Measurements from ENCODE around the gene CORO2B. TPM values are rescaled to one million over a fixed set of nuclear protein-coding genes. Genes with fewer than 3 reads are reported as not detected.

The CORO2B gene
- total RNA-seq, 1 donor from 2014 or later, result 1.0 TPM

- H3K79me2 ChIP-seq (ENCODE audit: low read depth), result no peaks in the 10 kb centered on the region
- Mint-ChIP-seq H3K36me3 (no peaks in the 10 kb centered on the region), H3K4me1 (peaks cover 65% of the 10 kb centered on the region), H3K27ac (peak overlapping the region; percentile 36), H3K27me3 (ENCODE audit: insufficient read depth, low read depth) (peaks cover 20% of the 10 kb centered on the region), H3K9me3 (no peaks in the 10 kb centered on the region), H3K4me3 (peak overlapping the region; percentile 83)
- H4K20me1 ChIP-seq (ENCODE audit: low read depth), result peaks cover 12% of the 10 kb centered on the region
- peaks cover 41% of the 10 kb centered on the region for H3F3A ChIP-seq (ENCODE audit: low read depth)
- no peak overlapping the region for H3K9ac ChIP-seq
- no peak overlapping the region for H3K4me3 ChIP-seq
- DNase-seq (ENCODE audit: low spot score), result no peak
- no peak overlapping the region for H2AFZ ChIP-seq (replicated peaks)
- peaks cover 41% of the 10 kb centered on the region for H3K4me1 ChIP-seq
- no peaks in the 10 kb centered on the region for H3K36me3 ChIP-seq
- H3K27ac ChIP-seq, result no peak overlapping the region
- peak overlapping the region; percentile 84 for H3K4me2 ChIP-seq
- peaks cover 33% of the 10 kb centered on the region for H3K27me3 ChIP-seq
- no peak for TF ChIP-seq EZH2 (IDR thresholded peaks at IDR 0.05)
- TF ChIP-seq EZH2phosphoT487 (IDR thresholded peaks at IDR 0.05), result no peak
- TF ChIP-seq, protein P1, sequence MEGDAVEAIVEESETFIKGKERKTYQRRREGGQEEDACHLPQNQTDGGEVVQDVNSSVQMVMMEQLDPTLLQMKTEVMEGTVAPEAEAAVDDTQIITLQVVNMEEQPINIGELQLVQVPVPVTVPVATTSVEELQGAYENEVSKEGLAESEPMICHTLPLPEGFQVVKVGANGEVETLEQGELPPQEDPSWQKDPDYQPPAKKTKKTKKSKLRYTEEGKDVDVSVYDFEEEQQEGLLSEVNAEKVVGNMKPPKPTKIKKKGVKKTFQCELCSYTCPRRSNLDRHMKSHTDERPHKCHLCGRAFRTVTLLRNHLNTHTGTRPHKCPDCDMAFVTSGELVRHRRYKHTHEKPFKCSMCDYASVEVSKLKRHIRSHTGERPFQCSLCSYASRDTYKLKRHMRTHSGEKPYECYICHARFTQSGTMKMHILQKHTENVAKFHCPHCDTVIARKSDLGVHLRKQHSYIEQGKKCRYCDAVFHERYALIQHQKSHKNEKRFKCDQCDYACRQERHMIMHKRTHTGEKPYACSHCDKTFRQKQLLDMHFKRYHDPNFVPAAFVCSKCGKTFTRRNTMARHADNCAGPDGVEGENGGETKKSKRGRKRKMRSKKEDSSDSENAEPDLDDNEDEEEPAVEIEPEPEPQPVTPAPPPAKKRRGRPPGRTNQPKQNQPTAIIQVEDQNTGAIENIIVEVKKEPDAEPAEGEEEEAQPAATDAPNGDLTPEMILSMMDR (IDR thresholded peaks at IDR 0.05), result no peak
- H3K9me3 ChIP-seq (ENCODE audit: low read depth), result no peaks in the 10 kb centered on the region
These were observed 1.5 kb downstream of the CORO2B start for GRCh38 chr15:68580026-68580882.

DNA sequence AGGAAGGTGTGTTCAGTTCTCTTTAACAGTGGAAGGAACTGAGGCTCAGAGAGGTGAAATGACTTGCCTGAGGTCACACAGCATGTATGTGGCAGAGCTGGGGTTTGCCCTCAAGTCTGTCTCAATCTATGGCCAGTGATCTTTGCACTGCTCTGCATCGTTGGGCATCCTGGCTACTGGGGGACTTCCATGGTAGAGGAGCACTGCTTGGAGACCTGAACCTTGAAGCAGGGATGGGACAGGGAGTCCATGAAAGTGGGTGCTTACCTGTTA is 2.0 kb downstream of the CORO2B start:
- peaks cover 33% of the 10 kb centered on the region for H3K27me3 ChIP-seq
- H3K4me1 ChIP-seq, result peaks cover 41% of the 10 kb centered on the region
- H3K9ac ChIP-seq, result no peak overlapping the region
- no peaks in the 10 kb centered on the region for H3K9me3 ChIP-seq (ENCODE audit: low read depth)
- no peaks in the 10 kb centered on the region for H3K9me3 Mint-ChIP-seq
- H3K27ac Mint-ChIP-seq, result no peak overlapping the region
- TF ChIP-seq, protein P1 (IDR thresholded peaks at IDR 0.05), result no peak
- TF ChIP-seq EZH2 (IDR thresholded peaks at IDR 0.05), result no peak
- no peak for TF ChIP-seq EZH2phosphoT487 (IDR thresholded peaks at IDR 0.05)
- peaks cover 18% of the 10 kb centered on the region for H3K27me3 Mint-ChIP-seq (ENCODE audit: insufficient read depth, low read depth)
- peaks cover 66% of the 10 kb centered on the region for H3K4me1 Mint-ChIP-seq
- H3K4me3 ChIP-seq, result no peak overlapping the region
- no peak overlapping the region for H2AFZ ChIP-seq (replicated peaks)
- no peak overlapping the region for H3K27ac ChIP-seq
- no peaks in the 10 kb centered on the region for H3K79me2 ChIP-seq (ENCODE audit: low read depth)
- peaks cover 12% of the 10 kb centered on the region for H4K20me1 ChIP-seq (ENCODE audit: low read depth)
- no peak for DNase-seq (ENCODE audit: low spot score)
- H3K36me3 ChIP-seq, result no peaks in the 10 kb centered on the region
- H3K36me3 Mint-ChIP-seq, result no peaks in the 10 kb centered on the region
- H3K4me3 Mint-ChIP-seq, result peak overlapping the region; percentile 83
- peaks cover 41% of the 10 kb centered on the region for H3F3A ChIP-seq (ENCODE audit: low read depth)
- H3K4me2 ChIP-seq, result peak overlapping the region; percentile 32

DNA sequence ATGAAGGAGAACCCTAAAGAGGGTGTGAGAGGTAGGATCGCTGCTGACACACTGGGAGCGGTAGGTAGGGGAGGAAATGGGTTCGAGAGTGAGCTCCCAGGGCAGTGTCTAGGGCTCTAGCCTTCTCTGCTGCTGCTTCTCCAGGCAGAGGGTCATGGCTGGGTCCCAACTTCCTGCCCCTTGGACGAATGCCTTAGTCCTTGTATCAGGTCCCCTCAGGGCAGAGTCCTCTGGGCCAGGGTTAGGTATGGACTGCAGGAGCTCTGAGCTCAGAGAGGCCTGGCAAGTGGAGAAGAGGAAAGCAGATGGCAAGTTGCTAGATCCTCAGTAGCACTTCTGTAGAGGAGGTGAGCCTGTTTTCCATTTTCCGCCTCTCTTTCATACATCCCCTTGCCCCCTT is 2.9 kb downstream of the CORO2B start:
- DNase-seq (ENCODE audit: low spot score), result no peak
- no peak for TF ChIP-seq EZH2 (IDR thresholded peaks at IDR 0.05)
- TF ChIP-seq, protein P1 (IDR thresholded peaks at IDR 0.05), result no peak
- TF ChIP-seq EZH2phosphoT487 (IDR thresholded peaks at IDR 0.05), result no peak
- Histone ChIP-seq H3K79me2 (ENCODE audit: low read depth) (no peaks in the 10 kb centered on the region), H3K9ac (no peak overlapping the region), H3K4me2 (no peak overlapping the region), H3K36me3 (no peaks in the 10 kb centered on the region), H2AFZ (replicated peaks) (no peak overlapping the region), H3F3A (ENCODE audit: low read depth) (peaks cover 38% of the 10 kb centered on the region), H3K9me3 (ENCODE audit: low read depth) (no peaks in the 10 kb centered on the region), H3K4me1 (peaks cover 41% of the 10 kb centered on the region), H3K27ac (no peak overlapping the region), H3K27me3 (peaks cover 25% of the 10 kb centered on the region), H4K20me1 (ENCODE audit: low read depth) (peaks cover 12% of the 10 kb centered on the region), H3K4me3 (no peak overlapping the region)
- Mint-ChIP-seq H3K27ac (peak overlapping the region; percentile 78), H3K4me1 (peaks cover 65% of the 10 kb centered on the region), H3K27me3 (ENCODE audit: insufficient read depth, low read depth) (peaks cover 12% of the 10 kb centered on the region), H3K4me3 (peak overlapping the region; percentile 43), H3K36me3 (no peaks in the 10 kb centered on the region), H3K9me3 (no peaks in the 10 kb centered on the region)

All from neural progenitor cell (in vitro differentiated cells).